ENCODE measurements around the gene C1QTNF9B. TPM values are rescaled to one million over a fixed set of nuclear protein-coding genes. Genes with fewer than 3 reads are reported as not detected.
"Not testable (repeated sequence)": the region's sequence is repeated elsewhere in the genome, so short reads cannot be mapped to it uniquely, and the experiment has no call there.

Gene C1QTNF9B
- 0.20 TPM for total RNA-seq

- DNase-seq: not testable (repeated sequence)
Observed at GRCh38 chr13:23897452-23897919, at the start of gene C1QTNF9B. C1QTNF9B (minus strand) TSS chr13:23897502.

- no peak for DNase-seq
Observed at GRCh38 chr13:23946900-23947299, 49.6 kb upstream of the C1QTNF9B start.

GRCh38 chr13:23946067-23946466, 48.8 kb upstream of the C1QTNF9B start:
- no peak for DNase-seq

DNA sequence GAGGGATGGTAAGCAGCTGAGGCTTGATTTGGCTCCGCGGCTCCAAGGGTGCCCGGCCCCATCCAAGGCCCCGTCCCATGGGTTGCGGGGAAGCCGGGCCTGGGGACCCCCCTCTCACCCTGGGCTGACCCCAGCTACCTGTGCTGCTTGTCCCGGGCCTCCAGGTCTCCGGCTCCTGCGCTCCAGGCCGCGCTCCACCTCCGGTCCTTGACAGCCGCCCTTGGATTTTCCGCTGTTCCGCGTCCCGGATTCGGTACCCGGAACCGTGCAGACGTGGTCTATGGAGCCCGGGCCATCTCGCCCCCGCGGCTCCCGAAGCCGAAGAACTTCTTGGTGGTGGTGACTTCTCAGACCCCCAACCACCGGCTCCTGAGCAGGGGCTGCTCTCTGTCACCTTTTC, 48.3 kb upstream of the C1QTNF9B start:
- no peak for DNase-seq

GRCh38 chr13:23941211-23941610, 43.9 kb upstream of the C1QTNF9B start:
- no peak for DNase-seq

DNA sequence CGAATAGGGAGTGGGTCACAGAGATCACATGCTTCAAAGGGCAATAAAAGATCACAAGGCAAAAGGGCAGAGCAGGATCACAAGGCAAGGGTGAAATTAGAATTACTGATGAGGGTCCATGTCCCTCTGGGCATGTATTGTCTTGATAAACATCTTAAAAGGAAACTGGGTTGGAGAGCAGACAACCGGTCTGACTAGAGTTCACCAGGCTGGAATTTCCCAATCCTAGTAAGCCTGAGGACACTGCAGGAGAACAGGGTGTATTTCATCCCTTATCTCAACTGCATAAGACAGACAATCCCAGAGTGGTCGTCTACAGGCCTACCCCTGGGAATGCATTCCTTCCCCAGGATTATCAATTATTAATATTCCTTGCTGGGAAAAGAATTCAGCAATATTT, 42.4 kb upstream of the C1QTNF9B start:
- not testable (repeated sequence) for DNase-seq

DNA sequence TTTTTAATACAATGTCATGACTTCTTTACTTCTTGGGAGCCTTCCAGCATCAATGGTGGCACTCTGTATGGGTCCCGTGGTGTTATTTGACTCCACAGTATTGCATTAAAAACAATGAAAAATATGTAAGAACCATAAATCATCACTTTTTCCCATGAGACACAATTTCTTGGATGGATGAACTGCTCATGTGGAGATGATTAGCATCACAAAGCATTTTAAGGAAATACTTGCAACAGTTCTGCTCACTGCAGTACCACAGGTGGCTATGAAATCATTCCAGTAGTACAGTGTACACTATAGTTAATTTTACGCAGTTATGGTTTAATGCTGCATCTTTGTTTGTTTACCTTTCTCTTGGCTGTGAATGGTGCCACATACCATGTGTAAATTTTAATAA, 37.2 kb upstream of the C1QTNF9B start:
- peak; percentile 56 for DNase-seq

- no peak for DNase-seq
Observed at GRCh38 chr13:23928985-23929384, 31.7 kb upstream of the C1QTNF9B start.

GRCh38 chr13:23923031-23923430, 25.7 kb upstream of the C1QTNF9B start:
- no peak for DNase-seq

GRCh38 chr13:23922005-23922932, 25.0 kb upstream of the C1QTNF9B start:
- no peak for DNase-seq

- DNase-seq: peak; percentile 11
Observed at GRCh38 chr13:23921451-23921888, 24.2 kb upstream of the C1QTNF9B start.

GRCh38 chr13:23919006-23919405, 21.7 kb upstream of the C1QTNF9B start:
- DNase-seq: no peak

DNA sequence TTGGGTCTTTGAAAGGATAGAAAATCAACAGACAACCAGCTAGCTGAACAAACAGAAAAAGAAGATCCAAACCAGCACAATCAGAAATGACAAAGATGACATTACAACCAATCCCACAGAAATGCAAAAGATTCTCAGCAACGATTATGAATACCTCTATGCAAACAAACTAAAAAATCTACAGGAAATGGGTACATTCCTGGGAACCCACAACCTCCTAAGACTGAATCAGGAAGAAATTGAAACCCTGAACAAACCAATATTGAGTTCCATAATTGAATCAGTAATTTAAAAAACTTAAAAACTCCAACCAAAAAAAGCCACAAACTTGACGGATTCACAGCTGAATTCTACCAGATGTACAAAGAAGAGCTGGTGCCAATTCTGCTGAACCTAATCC, 20.9 kb upstream of the C1QTNF9B start:
- no peak for DNase-seq

DNA sequence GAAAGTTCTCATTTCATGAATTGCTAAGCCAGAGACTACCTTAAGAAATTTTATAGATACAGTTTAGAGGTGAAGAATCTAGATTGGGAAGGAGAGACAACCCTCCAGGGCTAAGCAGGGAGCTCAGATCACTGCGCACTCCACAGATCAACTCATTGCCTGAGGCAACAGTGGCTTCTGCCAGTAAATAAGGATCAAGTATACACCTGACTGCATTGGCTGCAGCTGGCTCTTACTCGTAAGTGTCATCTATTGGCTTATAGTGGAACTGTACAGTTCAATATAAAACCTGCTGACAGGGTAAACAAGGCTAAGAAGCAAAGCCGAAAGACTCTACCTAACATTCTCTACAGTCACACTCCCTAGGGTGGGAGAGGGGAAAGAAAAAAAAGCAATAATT, 18.0 kb upstream of the C1QTNF9B start:
- no peak for DNase-seq

GRCh38 chr13:23912469-23912868, 15.2 kb upstream of the C1QTNF9B start:
- DNase-seq: no peak

GRCh38 chr13:23909606-23910005, 12.3 kb upstream of the C1QTNF9B start:
- no peak for DNase-seq

DNA sequence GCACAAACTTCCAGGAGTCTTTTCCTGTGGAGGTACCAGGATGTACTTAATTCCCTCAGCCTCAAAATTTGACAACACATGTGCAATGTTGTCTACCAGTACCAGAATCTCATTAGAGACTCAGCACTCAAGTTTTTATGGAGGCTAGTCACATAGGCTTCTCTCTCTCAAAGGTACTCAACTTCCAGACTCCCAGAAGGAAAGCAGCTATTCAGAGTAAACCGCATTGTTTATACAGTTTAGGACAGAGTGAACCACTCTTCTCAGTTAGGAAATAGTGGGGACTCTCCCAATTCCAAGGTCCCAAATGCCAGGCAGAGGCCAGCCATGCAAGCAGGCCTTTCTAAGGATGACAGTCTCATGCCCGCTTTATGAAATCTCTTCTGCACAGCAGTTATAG, 8.5 kb upstream of the C1QTNF9B start:
- DNase-seq: no peak

DNA sequence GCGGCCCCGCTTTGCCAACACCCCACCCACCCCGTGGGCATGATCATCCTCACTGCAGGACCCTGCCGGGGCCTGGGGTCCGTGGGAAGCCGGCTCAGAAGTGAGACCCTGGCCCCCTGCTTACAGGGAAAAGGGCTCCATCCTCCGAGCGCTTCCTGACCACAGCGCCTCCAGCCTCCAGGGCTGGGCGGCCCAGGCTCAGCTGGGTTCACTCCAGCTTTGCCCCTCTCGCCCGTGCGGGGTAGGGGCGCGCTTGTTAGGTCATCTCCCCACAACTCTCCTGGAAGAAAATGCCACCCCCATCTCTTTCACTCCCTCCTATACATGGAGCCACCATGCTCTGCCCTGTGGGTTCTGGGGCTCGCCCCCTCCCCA, 6.6 kb upstream of the C1QTNF9B start:
- no peak for DNase-seq

- DNase-seq: no peak
Observed at GRCh38 chr13:23902975-23903905, 5.9 kb upstream of the C1QTNF9B start.

GRCh38 chr13:23901365-23901764, 4.1 kb upstream of the C1QTNF9B start:
- no peak for DNase-seq

DNA sequence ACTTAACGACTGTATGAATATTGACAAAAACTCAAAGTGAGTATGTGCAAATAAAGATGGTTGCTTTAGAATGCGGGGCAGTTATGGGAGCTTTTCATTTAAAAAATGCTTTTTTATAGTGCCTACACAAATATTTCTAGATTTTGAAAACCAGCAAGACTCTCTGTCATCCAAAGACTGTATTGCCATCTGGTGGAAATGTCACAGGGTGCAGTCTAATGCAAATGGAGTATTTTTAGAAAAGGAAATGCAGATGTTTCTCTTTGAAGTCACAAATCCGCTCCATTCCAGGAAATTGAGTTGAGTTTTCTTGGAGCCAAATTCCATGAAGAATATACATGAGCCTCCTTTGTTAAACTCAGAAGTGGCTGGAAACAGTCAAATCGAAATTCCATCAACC, 2.3 kb upstream of the C1QTNF9B start:
- peak; percentile 71 for DNase-seq

DNA sequence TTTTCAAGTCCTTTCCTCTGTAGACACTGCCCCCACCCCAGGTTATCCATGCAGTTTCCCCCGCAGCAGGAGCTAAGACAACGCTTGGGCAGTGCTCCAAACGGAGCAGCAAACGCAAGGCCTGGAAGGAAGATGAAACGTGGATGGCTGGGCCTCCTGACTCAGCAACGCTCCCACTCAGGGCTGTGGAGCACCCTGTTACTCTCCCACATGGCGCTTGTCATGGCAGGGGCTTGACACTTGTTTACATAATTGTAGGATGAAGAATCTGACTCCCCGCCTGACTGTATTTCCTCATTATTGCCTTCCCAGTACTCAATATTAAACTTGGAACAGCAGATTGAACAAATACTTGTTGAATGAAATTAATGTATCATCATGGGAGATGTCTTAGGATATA, 799 bp upstream of the C1QTNF9B start:
- DNase-seq: peak; percentile 73

- not testable (repeated sequence) for DNase-seq
Observed at GRCh38 chr13:23894746-23895145, 2.6 kb downstream of the C1QTNF9B start.
